SK-N-SH (cell line): Measurements from ENCODE around the gene WWOX. TPM values are rescaled to one million over a fixed set of nuclear protein-coding genes. Genes with fewer than 3 reads are reported as not detected.

ENCODE experiments used
- CTCF ChIA-PET: fragments of 300-600, 350-600 bp; formaldehyde crosslinking; extraction: SDS; loops from one replicate; lab custom pipeline; 2021; lab: Yijun Ruan, JAX
- POLR2A ChIA-PET: fragments of 350-600 bp; sonication (Branson Sonifier 250); formaldehyde crosslinking; extraction: SDS; loops from one replicate; lab custom pipeline; 2020; ENCODE audit warnings: antibody characterized with exemption, inconsistent platforms; lab: Yijun Ruan, JAX
- DNase-seq: peaks from one replicate; pipeline ENCODE4 v3.0.0; 2012
- H2AFZ ChIP-seq: fragments of 200-600 bp; sonication (generic); 2 replicates; pipeline ENCODE4 v1.8.1; 2016; ENCODE audit warnings: antibody characterized with exemption, mild to moderate bottlenecking, low read depth
- H3F3A ChIP-seq: fragments of 200-600 bp; sonication (generic); replicated peaks from 2 replicates; pipeline ENCODE3; 2016; ENCODE audit warnings: antibody characterized with exemption, mild to moderate bottlenecking; ENCODE audit not compliant: insufficient read depth
- H3K27ac ChIP-seq, 2 experiments: fragments of 200-500 bp in 1 of 2; fragments of 200-600 bp in 1 of 2; sonication (Bioruptor generic) in 1 of 2; sonication (generic), shearing (Covaris generic) in 1 of 2; 2 replicates each; pipeline versions ENCODE4 v1.5.1 to v1.6.1; 2014 to 2016; ENCODE audit warnings: low read depth in 2 of 2, inconsistent platforms in 1 of 2, low read length in 1 of 2, mild to moderate bottlenecking in 1 of 2, mixed read lengths in 1 of 2
- H3K27me3 ChIP-seq: fragments of 200-600 bp; sonication (generic), shearing (Covaris generic); 2 replicates; pipeline ENCODE4 v1.6.1; 2016; ENCODE audit warnings: mixed run types; ENCODE audit not compliant: insufficient read depth
- H3K36me3 ChIP-seq, 2 experiments: fragments of 200-500 bp in 1 of 2; fragments of 200-600 bp in 1 of 2; sonication (Bioruptor generic) in 1 of 2; sonication (generic) in 1 of 2; replicated peaks in 1 of 2; 2 replicates each; pipeline versions ENCODE3 to v1.5.1; 2014 to 2016; ENCODE audit warnings: low read length in 1 of 2, mild to moderate bottlenecking in 1 of 2; ENCODE audit not compliant: insufficient read depth in 2 of 2, control insufficient read depth in 1 of 2
- H3K4me1 ChIP-seq, 2 experiments: fragments of 200-500 bp in 1 of 2; fragments of 200-600 bp in 1 of 2; sonication (Bioruptor generic) in 1 of 2; sonication (generic), shearing (Covaris generic) in 1 of 2; 2 replicates each; pipeline versions ENCODE4 v1.5.1 to v1.6.1; 2014 to 2016; ENCODE audit warnings: low read depth in 1 of 2, low read length in 1 of 2, mixed run types in 1 of 2; ENCODE audit not compliant: insufficient read depth in 2 of 2, control insufficient read depth in 1 of 2
- H3K4me2 ChIP-seq: fragments of 200-600 bp; sonication (generic), shearing (Covaris generic); 2 replicates; pipeline ENCODE4 v1.6.1; 2017; ENCODE audit warnings: mixed run types
- H3K4me3 ChIP-seq, 2 experiments: fragments of 200-500 bp in 1 of 2; fragments of 200-600 bp in 1 of 2; sonication (Bioruptor generic) in 1 of 2; sonication (generic), shearing (Covaris generic) in 1 of 2; 2 replicates each; pipeline versions ENCODE4 v1.5.1 to v1.8.1; 2014 to 2016; ENCODE audit warnings: low read depth in 2 of 2, inconsistent platforms in 1 of 2, low read length in 1 of 2, mild to moderate bottlenecking in 1 of 2, mixed read lengths in 1 of 2, moderate library complexity in 1 of 2
- H3K79me2 ChIP-seq: fragments of 200-600 bp; sonication (generic); 2 replicates; pipeline ENCODE4 v1.8.1; 2017; ENCODE audit warnings: mild to moderate bottlenecking; ENCODE audit not compliant: insufficient read depth
- H3K9ac ChIP-seq: fragments of 200-600 bp; sonication (generic); 2 replicates; pipeline ENCODE4 v1.6.1; 2017; ENCODE audit warnings: mixed run types
- H3K9me2 ChIP-seq: fragments of 200-600 bp; sonication (generic); 2 replicates; pipeline ENCODE4 v1.6.1; 2017; ENCODE audit warnings: mixed run types
- H3K9me3 ChIP-seq: fragments of 200-600 bp; sonication (generic); 2 replicates; pipeline ENCODE4 v1.6.1; 2017; ENCODE audit warnings: mixed run types, mild to moderate bottlenecking, moderate library complexity
- H4K20me1 ChIP-seq: fragments of 200-600 bp; sonication (generic); 2 replicates; pipeline ENCODE4 v1.6.1; 2017; ENCODE audit warnings: mild to moderate bottlenecking, mixed run types; ENCODE audit not compliant: insufficient read depth
- EZH2phosphoT487 ChIP-seq: fragments of 200-600 bp; sonication (generic); IDR thresholded peaks from 2 replicates; pipeline ENCODE4 v1.6.1; 2017; ENCODE audit warnings: low read depth, mixed run types, mild to moderate bottlenecking, antibody characterized with exemption, moderate library complexity, borderline replicate concordance
- MAX ChIP-seq: IDR thresholded peaks from 2 replicates; pipeline ENCODE4 v1.4.0; 2012; ENCODE audit warnings: low read depth
- RAD21 ChIP-seq: IDR thresholded peaks from 2 replicates; pipeline ENCODE4 v1.6.1; 2012; ENCODE audit warnings: mild to moderate bottlenecking, low read length
- RCOR1 ChIP-seq: fragments of 150-350 bp; IDR thresholded peaks from 2 replicates; pipeline ENCODE4 v1.6.1; 2017; ENCODE audit warnings: antibody characterized with exemption, low read length
- SMC3 ChIP-seq: IDR thresholded peaks from 2 replicates; pipeline ENCODE4 v1.6.1; 2012; ENCODE audit warnings: low read depth, low read length, improper control_type of control experiment
- USF2 ChIP-seq: fragments of 150-350 bp; IDR thresholded peaks from 2 replicates; pipeline ENCODE4 v1.6.1; 2017; ENCODE audit warnings: antibody characterized with exemption, low read length, low read depth, borderline replicate concordance
- WGBS: methylation state at CpG from one replicate; pipeline ENCODE4 v1.1.6; 2017; ENCODE audit warnings: low lambda C conversion rate; 5-methylcytosine and 5-hydroxymethylcytosine counted together
- polyA plus RNA-seq, 3 experiments: library from polyadenylated mRNA; depleted of rRNA; stranded (reverse); fragments of >200 nt; gene quantifications; 2 replicates each; pipeline ENCODE4 v1.2.3, GENCODE V29; 2012
- TF ChIP-seq, protein P1 (sequence below): fragments of 200-600 bp; sonication (generic); IDR thresholded peaks from 2 replicates; pipeline ENCODE4 v1.6.1; 2017; ENCODE audit warnings: antibody characterized with exemption, mild to moderate bottlenecking, moderate library complexity

The WWOX gene
- polyA plus RNA-seq, 1 of the 3 experiments (the other 2 are of a cell fraction): 10.8 TPM

DNA sequence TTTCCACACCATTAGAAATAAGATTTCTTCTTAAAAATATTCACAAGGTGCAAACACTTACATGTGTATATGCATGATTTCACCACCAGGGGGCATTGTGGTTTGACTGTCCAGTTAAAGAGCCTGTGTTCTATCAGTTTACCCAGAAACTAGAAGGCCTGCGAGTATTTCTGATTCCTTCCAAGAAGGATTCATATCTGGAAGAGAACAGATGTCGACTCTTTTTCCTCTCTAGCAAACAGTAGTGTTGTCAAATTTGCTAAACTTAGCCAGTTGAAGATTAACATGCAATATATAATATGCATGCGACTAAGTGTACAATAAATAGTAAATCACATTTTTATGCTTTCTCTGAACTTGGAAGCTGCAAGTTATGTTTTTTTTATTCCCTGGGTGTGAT lies 404.1 kb downstream of the WWOX start:
- 37% methylated on average over 3 of the region's 3 CpGs for WGBS
- no peaks in the 10 kb centered on the region for H3F3A ChIP-seq
- no peaks in the 10 kb centered on the region for H3K9me3 ChIP-seq
- no peaks in the 10 kb centered on the region for H4K20me1 ChIP-seq
- H3K36me3 ChIP-seq: no peaks in the 10 kb centered on the region
- no peaks in the 10 kb centered on the region; a peak in 1 of 4 replicates for H3K4me1 ChIP-seq
- no peak overlapping the region for H3K27ac ChIP-seq
- no peak overlapping the region for H2AFZ ChIP-seq
- no peak overlapping the region; a peak in 1 of 4 replicates for H3K4me3 ChIP-seq
- no peaks in the 10 kb centered on the region for H3K79me2 ChIP-seq
- no peaks in the 10 kb centered on the region for H3K27me3 ChIP-seq
- POLR2A ChIA-PET: no interaction called here
- H3K9ac ChIP-seq: no peak overlapping the region
- TF ChIP-seq MAX (no peak), RAD21 (peak; percentile 78), RCOR1 (no peak), USF2 (no peak), SMC3 (peak; percentile 59)
- TF ChIP-seq, protein P1, sequence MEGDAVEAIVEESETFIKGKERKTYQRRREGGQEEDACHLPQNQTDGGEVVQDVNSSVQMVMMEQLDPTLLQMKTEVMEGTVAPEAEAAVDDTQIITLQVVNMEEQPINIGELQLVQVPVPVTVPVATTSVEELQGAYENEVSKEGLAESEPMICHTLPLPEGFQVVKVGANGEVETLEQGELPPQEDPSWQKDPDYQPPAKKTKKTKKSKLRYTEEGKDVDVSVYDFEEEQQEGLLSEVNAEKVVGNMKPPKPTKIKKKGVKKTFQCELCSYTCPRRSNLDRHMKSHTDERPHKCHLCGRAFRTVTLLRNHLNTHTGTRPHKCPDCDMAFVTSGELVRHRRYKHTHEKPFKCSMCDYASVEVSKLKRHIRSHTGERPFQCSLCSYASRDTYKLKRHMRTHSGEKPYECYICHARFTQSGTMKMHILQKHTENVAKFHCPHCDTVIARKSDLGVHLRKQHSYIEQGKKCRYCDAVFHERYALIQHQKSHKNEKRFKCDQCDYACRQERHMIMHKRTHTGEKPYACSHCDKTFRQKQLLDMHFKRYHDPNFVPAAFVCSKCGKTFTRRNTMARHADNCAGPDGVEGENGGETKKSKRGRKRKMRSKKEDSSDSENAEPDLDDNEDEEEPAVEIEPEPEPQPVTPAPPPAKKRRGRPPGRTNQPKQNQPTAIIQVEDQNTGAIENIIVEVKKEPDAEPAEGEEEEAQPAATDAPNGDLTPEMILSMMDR: peak; percentile 61
- no peaks in the 10 kb centered on the region for H3K9me2 ChIP-seq
- CTCF ChIA-PET: interaction anchor here (0.6 to 5.5 kb wide), 18 partner anchors 11 to 1098 kb away, joined by 3 to 37 read pairs (median 3); no protein-coding TSS in a partner anchor
- DNase-seq: peak; percentile 42
- no peak overlapping the region for H3K4me2 ChIP-seq

- TF ChIP-seq RCOR1 (no peak), EZH2phosphoT487 (no peak)
- TF ChIP-seq, protein P1: no peak
- CTCF ChIA-PET: interaction anchor here (0.6 to 5.5 kb wide), 20 partner anchors 10 to 1098 kb away, joined by 3 to 37 read pairs (median 4); no protein-coding TSS in a partner anchor
- WGBS: 61% methylated on average over 12 of the region's 12 CpGs
- no peaks in the 10 kb centered on the region for H3K27me3 ChIP-seq
- no peaks in the 10 kb centered on the region for H3F3A ChIP-seq
- no peak overlapping the region for H3K27ac ChIP-seq
- no peaks in the 10 kb centered on the region for H3K9me3 ChIP-seq
- no peaks in the 10 kb centered on the region; a peak in 1 of 4 replicates for H3K4me1 ChIP-seq
- POLR2A ChIA-PET: no interaction called here
- no peak overlapping the region for H3K4me2 ChIP-seq
- no peaks in the 10 kb centered on the region for H3K79me2 ChIP-seq
- H3K9me2 ChIP-seq: no peaks in the 10 kb centered on the region
- H3K9ac ChIP-seq: no peak overlapping the region
- no peak overlapping the region for H3K4me3 ChIP-seq
- no peaks in the 10 kb centered on the region for H3K36me3 ChIP-seq
- no peaks in the 10 kb centered on the region for H4K20me1 ChIP-seq
- H2AFZ ChIP-seq: no peak overlapping the region
- DNase-seq: no peak
Measured at GRCh38 chr16:78504401-78504851, 405.0 kb downstream of the WWOX start.
